ENCODE measurements around the gene PEX13.

DNA sequence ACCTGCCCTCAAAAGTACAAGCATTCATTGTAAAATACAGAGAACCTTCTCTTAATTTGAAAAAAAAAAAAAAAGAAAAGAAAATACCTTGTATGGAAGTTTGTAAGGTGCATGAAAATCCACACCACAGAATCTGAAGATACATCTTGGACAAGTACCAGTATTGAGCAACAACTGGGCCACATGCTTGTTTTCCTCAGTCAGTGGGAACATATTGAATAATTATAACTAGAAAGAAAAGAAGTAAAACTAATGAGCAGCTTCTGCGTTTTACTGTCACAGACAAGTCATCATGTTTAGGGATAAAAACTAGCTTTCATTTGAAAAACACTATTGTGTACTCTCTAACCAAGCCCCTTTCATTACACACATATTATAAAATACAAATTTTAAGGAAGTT lies 5.8 kb upstream of the PEX13 start:
- TF ChIP-seq, protein P1, sequence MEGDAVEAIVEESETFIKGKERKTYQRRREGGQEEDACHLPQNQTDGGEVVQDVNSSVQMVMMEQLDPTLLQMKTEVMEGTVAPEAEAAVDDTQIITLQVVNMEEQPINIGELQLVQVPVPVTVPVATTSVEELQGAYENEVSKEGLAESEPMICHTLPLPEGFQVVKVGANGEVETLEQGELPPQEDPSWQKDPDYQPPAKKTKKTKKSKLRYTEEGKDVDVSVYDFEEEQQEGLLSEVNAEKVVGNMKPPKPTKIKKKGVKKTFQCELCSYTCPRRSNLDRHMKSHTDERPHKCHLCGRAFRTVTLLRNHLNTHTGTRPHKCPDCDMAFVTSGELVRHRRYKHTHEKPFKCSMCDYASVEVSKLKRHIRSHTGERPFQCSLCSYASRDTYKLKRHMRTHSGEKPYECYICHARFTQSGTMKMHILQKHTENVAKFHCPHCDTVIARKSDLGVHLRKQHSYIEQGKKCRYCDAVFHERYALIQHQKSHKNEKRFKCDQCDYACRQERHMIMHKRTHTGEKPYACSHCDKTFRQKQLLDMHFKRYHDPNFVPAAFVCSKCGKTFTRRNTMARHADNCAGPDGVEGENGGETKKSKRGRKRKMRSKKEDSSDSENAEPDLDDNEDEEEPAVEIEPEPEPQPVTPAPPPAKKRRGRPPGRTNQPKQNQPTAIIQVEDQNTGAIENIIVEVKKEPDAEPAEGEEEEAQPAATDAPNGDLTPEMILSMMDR (IDR thresholded peaks at IDR 0.05), result no peak
- TF ChIP-seq EP300 (IDR thresholded peaks at IDR 0.05) (no peak), RAD21 (conservative IDR thresholded peaks at IDR 0.05 in 1 of 2, IDR thresholded peaks at IDR 0.05 in 1 of 2) (no peak), POLR2A (IDR thresholded peaks at IDR 0.05; ENCODE audit: low read length) (no peak), RFX5 (IDR thresholded peaks at IDR 0.05) (no peak), RARB (CRISPR knock-in tag; IDR thresholded peaks at IDR 0.05) (no peak), SREBF2 (IDR thresholded peaks at IDR 0.05) (no peak), CHD2 (IDR thresholded peaks at IDR 0.05; ENCODE audit: low read length, partially characterized antibody) (no peak)
- TF ChIP-seq, protein P2, sequence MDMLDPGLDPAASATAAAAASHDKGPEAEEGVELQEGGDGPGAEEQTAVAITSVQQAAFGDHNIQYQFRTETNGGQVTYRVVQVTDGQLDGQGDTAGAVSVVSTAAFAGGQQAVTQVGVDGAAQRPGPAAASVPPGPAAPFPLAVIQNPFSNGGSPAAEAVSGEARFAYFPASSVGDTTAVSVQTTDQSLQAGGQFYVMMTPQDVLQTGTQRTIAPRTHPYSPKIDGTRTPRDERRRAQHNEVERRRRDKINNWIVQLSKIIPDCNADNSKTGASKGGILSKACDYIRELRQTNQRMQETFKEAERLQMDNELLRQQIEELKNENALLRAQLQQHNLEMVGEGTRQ (IDR thresholded peaks at IDR 0.05), result no peak
- TF ChIP-seq, protein P3, sequence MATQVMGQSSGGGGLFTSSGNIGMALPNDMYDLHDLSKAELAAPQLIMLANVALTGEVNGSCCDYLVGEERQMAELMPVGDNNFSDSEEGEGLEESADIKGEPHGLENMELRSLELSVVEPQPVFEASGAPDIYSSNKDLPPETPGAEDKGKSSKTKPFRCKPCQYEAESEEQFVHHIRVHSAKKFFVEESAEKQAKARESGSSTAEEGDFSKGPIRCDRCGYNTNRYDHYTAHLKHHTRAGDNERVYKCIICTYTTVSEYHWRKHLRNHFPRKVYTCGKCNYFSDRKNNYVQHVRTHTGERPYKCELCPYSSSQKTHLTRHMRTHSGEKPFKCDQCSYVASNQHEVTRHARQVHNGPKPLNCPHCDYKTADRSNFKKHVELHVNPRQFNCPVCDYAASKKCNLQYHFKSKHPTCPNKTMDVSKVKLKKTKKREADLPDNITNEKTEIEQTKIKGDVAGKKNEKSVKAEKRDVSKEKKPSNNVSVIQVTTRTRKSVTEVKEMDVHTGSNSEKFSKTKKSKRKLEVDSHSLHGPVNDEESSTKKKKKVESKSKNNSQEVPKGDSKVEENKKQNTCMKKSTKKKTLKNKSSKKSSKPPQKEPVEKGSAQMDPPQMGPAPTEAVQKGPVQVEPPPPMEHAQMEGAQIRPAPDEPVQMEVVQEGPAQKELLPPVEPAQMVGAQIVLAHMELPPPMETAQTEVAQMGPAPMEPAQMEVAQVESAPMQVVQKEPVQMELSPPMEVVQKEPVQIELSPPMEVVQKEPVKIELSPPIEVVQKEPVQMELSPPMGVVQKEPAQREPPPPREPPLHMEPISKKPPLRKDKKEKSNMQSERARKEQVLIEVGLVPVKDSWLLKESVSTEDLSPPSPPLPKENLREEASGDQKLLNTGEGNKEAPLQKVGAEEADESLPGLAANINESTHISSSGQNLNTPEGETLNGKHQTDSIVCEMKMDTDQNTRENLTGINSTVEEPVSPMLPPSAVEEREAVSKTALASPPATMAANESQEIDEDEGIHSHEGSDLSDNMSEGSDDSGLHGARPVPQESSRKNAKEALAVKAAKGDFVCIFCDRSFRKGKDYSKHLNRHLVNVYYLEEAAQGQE (IDR thresholded peaks at IDR 0.05), result no peak

Data from A549 (cell line).